ENCODE data around the gene ANTXR1. TPM values are rescaled to one million over a fixed set of nuclear protein-coding genes. Genes with fewer than 3 reads are reported as not detected.

ANTXR1 gene
- total RNA-seq, 1 donor, result 206 TPM

DNA sequence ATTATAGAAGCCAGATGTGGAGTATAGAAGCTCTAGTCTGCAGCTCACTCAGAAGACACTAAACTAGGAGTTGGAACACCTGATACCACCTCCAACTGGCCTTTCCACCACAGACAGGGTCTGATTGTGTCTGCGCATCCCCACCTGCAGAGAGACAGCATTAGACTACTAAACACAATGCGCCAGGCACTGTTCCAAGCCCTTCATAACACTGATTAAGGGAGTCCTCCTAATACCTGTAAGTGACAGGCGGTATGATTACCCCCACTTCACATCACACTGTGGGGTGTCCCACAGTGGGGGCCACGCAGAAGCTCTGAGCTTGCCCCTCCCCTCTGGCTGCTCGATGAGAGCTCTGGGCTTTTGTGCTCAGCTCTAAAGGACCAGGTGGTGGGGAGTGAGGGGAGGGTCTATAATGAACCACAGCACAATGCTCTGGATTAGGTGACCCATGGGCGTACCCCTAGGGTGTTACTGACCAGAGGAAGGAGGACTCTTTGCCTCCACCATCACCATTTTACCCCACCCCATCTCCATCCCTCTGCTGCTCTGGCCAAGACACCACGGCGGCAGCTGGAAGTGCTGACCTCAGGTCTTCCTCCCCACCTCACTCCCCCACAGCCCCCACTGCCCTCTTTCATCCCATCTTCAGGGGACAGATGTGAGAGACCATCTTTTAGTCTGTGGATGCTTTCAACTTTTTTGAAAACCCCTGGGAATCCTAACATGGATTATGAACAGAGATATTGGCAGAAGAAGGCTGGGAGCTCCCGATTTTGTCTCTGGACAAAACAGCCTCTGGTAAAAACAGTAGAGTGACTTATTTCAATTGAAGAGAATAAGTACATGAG is 228.9 kb downstream of the ANTXR1 start:
- TF ChIP-seq, protein P1, sequence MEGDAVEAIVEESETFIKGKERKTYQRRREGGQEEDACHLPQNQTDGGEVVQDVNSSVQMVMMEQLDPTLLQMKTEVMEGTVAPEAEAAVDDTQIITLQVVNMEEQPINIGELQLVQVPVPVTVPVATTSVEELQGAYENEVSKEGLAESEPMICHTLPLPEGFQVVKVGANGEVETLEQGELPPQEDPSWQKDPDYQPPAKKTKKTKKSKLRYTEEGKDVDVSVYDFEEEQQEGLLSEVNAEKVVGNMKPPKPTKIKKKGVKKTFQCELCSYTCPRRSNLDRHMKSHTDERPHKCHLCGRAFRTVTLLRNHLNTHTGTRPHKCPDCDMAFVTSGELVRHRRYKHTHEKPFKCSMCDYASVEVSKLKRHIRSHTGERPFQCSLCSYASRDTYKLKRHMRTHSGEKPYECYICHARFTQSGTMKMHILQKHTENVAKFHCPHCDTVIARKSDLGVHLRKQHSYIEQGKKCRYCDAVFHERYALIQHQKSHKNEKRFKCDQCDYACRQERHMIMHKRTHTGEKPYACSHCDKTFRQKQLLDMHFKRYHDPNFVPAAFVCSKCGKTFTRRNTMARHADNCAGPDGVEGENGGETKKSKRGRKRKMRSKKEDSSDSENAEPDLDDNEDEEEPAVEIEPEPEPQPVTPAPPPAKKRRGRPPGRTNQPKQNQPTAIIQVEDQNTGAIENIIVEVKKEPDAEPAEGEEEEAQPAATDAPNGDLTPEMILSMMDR (IDR thresholded peaks at IDR 0.05; ENCODE audit: insufficient read depth, low read depth, low read length), result no peak
- no peak for DNase-seq (ENCODE audit: low read depth)
- H3K4me3 ChIP-seq (ENCODE audit: low read depth, low read length), result no peak overlapping the region

DNA sequence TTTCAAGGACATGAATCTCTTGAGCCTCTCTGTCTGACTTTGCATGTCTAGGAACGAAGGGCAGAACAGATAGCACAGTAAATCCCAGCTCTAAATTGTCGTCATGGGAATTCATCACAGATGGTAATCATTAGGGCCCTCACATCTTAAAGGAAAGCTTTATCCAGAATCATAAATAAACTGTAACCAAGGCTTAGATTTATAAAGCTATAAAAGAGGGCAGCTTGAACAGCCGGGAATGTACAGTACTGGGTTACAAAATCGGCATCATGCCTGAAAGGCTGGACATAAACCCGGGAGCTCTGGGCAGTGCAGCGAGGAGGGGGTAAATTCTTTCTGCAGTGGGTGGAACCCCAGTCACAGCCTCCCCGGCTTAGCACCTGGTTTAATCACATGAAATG is 229.7 kb downstream of the ANTXR1 start:
- TF ChIP-seq, protein P1 (IDR thresholded peaks at IDR 0.05; ENCODE audit: insufficient read depth, low read depth, low read length), result no peak
- DNase-seq (ENCODE audit: low read depth), result peak; percentile 100

DNA sequence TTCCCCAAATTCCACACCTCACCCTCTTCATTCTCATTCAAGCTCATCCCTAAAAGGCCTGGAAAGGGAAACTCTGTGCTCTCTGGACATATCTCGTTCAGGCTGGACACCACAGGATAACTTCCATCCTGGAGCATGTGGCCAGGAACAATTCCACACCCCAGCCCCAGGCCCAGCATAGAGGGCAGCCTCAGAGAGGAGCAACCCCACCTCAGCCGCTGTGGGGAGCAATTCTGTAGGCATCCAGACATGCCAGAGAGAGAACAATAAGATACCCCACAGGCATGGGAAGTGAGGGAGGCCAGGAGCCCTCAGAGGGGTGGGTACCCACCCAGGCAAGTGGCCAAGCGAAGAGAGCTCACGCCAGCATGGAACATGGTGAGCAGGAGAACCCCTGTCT is 230.7 kb downstream of the ANTXR1 start:
- no peak for DNase-seq (ENCODE audit: low read depth)
- no peak overlapping the region for H3K4me3 ChIP-seq (ENCODE audit: low read depth, low read length)
- TF ChIP-seq, protein P1 (IDR thresholded peaks at IDR 0.05; ENCODE audit: insufficient read depth, low read depth, low read length), result no peak

More for the DNA sequence above, 229.7 kb downstream of the ANTXR1 start:
- no peak overlapping the region for H3K4me3 ChIP-seq (ENCODE audit: low read depth, low read length)

GRCh38 chr2:69244882-69245281 is 231.9 kb downstream of the ANTXR1 start:
- TF ChIP-seq, protein P1 (IDR thresholded peaks at IDR 0.05; ENCODE audit: insufficient read depth, low read depth, low read length), result no peak
- DNase-seq (ENCODE audit: low read depth), result no peak
- no peak overlapping the region for H3K4me3 ChIP-seq (ENCODE audit: low read depth, low read length)

DNA sequence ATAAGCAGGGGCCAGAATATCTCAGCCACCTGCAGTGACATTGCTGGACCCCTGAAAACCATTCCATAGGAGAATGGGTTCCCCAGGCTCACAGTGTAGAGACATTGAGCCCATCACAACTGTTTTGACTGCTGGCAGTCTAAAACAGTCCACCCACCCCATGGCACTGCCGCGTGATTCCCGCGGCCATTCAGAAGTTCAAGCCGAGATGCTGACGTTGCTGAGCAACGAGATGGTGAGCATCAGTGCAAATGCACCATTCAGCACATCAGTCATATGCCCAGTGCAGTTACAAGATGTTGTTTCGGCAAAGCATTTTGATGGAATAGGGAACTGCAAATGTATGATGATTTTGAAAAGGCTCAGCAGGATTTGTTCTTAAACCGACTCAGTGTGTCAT is 234.6 kb downstream of the ANTXR1 start:
- TF ChIP-seq, protein P1 (IDR thresholded peaks at IDR 0.05; ENCODE audit: insufficient read depth, low read depth, low read length), result no peak
- DNase-seq (ENCODE audit: low read depth), result no peak
- H3K4me3 ChIP-seq (ENCODE audit: low read depth, low read length), result no peak overlapping the region

- DNase-seq (ENCODE audit: low read depth), result no peak
- no peak overlapping the region for H3K4me3 ChIP-seq (ENCODE audit: low read depth, low read length)
- TF ChIP-seq, protein P1 (IDR thresholded peaks at IDR 0.05; ENCODE audit: insufficient read depth, low read depth, low read length), result no peak
These were observed 235.3 kb downstream of the ANTXR1 start for GRCh38 chr2:69248232-69248631.
